ENCODE results near the gene CMTR1.

- no peak for TF ChIP-seq CTCF (tag by site-specific recombination; IDR thresholded peaks at IDR 0.05)
- no peak for TF ChIP-seq HOXA7 (CRISPR knock-in tag; IDR thresholded peaks at IDR 0.05; ENCODE audit: borderline replicate concordance)
- TF ChIP-seq REST (tag by site-specific recombination; IDR thresholded peaks at IDR 0.05) = no peak
- TF ChIP-seq ZNF423 (tag by site-specific recombination; IDR thresholded peaks at IDR 0.05) = no peak
- TF ChIP-seq YY1 (tag by site-specific recombination; IDR thresholded peaks at IDR 0.05) = no peak
- no peak for TF ChIP-seq ZBTB10 (tag by site-specific recombination; IDR thresholded peaks at IDR 0.05)
- no peak for TF ChIP-seq PRDM10 (tag by site-specific recombination; IDR thresholded peaks at IDR 0.05)
These were observed 2.8 kb downstream of the CMTR1 start for GRCh38 chr6:37435816-37436215.
